ENCODE measurements around the gene FBL.
"Not testable (repeated sequence)": the region's sequence is repeated elsewhere in the genome, so short reads cannot be mapped to it uniquely, and the experiment has no call there.

- TF ChIP-seq CTCF (IDR thresholded peaks at IDR 0.05); POLR2AphosphoS2 (conservative IDR thresholded peaks at IDR 0.05; ENCODE audit: low read length); USF2 (IDR thresholded peaks at IDR 0.05); MAFK (IDR thresholded peaks at IDR 0.05; ENCODE audit: partially characterized antibody); REST (IDR thresholded peaks at IDR 0.05); BHLHE40 (IDR thresholded peaks at IDR 0.05; ENCODE audit: low read depth, low read length); HDAC2 (IDR thresholded peaks at IDR 0.05); SMC3 (IDR thresholded peaks at IDR 0.05); RFX5 (IDR thresholded peaks at IDR 0.05); SREBF2 (IDR thresholded peaks at IDR 0.05); CBX2 (IDR thresholded peaks at IDR 0.05; ENCODE audit: borderline replicate concordance, low read depth); EP300 (IDR thresholded peaks at IDR 0.05); HES2 (IDR thresholded peaks at IDR 0.05); JUNB (IDR thresholded peaks at IDR 0.05): not testable (repeated sequence)
These were observed 38.5 kb upstream of the FBL start for GRCh38 chr19:39884721-39885120.

Data from A549 (cell line).